Spleen (tissue), 11 donors: Measurements from ENCODE around the gene ZNF764. TPM values are rescaled to one million over a fixed set of nuclear protein-coding genes. Genes with fewer than 3 reads are reported as not detected.

Experiments
- DNase-seq: peaks from one replicate; pipeline ENCODE4 v3.0.0-alpha.2; 2020
- H3K27ac ChIP-seq, 8 donors: fragments of 200-600 bp; sonication (generic) in 7 of 8; 1 replicate in 4 of 8; 2 replicates in 4 of 8; pipeline versions ENCODE4 v1.5.0 to v1.8.0; 2016 to 2021; ENCODE audit warnings: inconsistent platforms in 4 of 8, mild to moderate bottlenecking in 4 of 8, moderate library complexity in 1 of 8
- H3K27me3 ChIP-seq, 7 donors: fragments of 200-600 bp; sonication (generic) in 6 of 7; replicated peaks in 1 of 7; 1 replicate in 4 of 7; 2 replicates in 3 of 7; pipeline versions ENCODE4 v1.5.0 to v1.8.0; 2016 to 2021; ENCODE audit warnings: inconsistent platforms in 3 of 7, mild to moderate bottlenecking in 1 of 7
- H3K36me3 ChIP-seq, 6 donors: fragments of 200-600 bp; sonication (generic) in 5 of 6; 1 replicate in 4 of 6; 2 replicates in 2 of 6; pipeline versions ENCODE4 v1.5.0 to v1.8.0; 2016 to 2021; ENCODE audit warnings: inconsistent platforms in 2 of 6
- H3K4me1 ChIP-seq, 6 donors: fragments of 200-600 bp; sonication (generic) in 5 of 6; 1 replicate in 3 of 6; 2 replicates in 3 of 6; pipeline versions ENCODE4 v1.5.0 to v1.8.0; 2016 to 2021; ENCODE audit warnings: inconsistent platforms in 3 of 6
- H3K4me3 ChIP-seq, 8 donors: fragments of 200-600 bp; sonication (generic) in 7 of 8; 1 replicate in 4 of 8; 2 replicates in 4 of 8; pipeline versions ENCODE4 v1.5.0 to v1.8.0; 2016 to 2021; ENCODE audit warnings: inconsistent platforms in 4 of 8, mild to moderate bottlenecking in 4 of 8, moderate library complexity in 2 of 8
- H3K9me3 ChIP-seq, 8 donors: fragments of 200-600 bp; sonication (generic) in 7 of 8; 1 replicate in 4 of 8; 2 replicates in 4 of 8; pipeline versions ENCODE4 v1.5.0 to v1.8.0; 2016 to 2021; ENCODE audit warnings: inconsistent platforms in 4 of 8
- POLR2A ChIP-seq, 3 donors: fragments of 450-650 bp; IDR thresholded peaks; one replicate each; pipeline ENCODE4 v1.5.1; 2017; ENCODE audit warnings: antibody characterized with exemption in 3 of 3, mild to moderate bottlenecking in 1 of 3
- POLR2AphosphoS5 ChIP-seq, 3 donors: sonication (generic); formaldehyde crosslinking; IDR thresholded peaks; one replicate each; pipeline ENCODE4 v1.5.1; 2017; ENCODE audit warnings: antibody characterized with exemption in 3 of 3
- WGBS, 5 donors: extraction: QIAGEN DNeasy Blood & Tissue Kit in 3 of 5; methylation state at CpG; one replicate each; pipeline versions ENCODE4 v1.1.5 to v1.1.7; 2013 to 2018; 5-methylcytosine and 5-hydroxymethylcytosine counted together
- intact Hi-C: fragments of 100-400 bp; cut with DNase I; formaldehyde crosslinking; loops from one replicate; pipeline ENCODE4 v1.15.0; 2023; ENCODE audit warnings: low total_unique reads
- microRNA-seq, 3 donors: library from miRNA; unstranded; fragments of <30 nt; microRNA quantifications; one replicate each; pipeline versions ENCODE4 to v1.1.0, GENCODE V29; 2019 to 2020
- polyA plus RNA-seq, 3 donors: library from polyadenylated mRNA; stranded (reverse); fragments of 200-250 nt; gene quantifications; one replicate each; pipeline ENCODE4 v1.2.1, GENCODE V29; 2013
- small RNA-seq, 4 donors: library from RNA; depleted of rRNA; stranded (forward); fragments of <200 nt; gene quantifications; one replicate each; pipeline ENCODE3, GENCODE V24; 2016
- total RNA-seq, 7 donors: library from RNA; depleted of rRNA in 3 of 7; stranded (reverse); fragments of >200 nt in 3 of 7; fragmentation: NEBNext Ultra II Directional in 4 of 7; extraction: Animal tissue kit (Norgen Biotek cat#: 25700) in 4 of 7; gene quantifications; one replicate each; pipeline versions ENCODE4 v1.1.0 to v1.2.1, GENCODE V29; 2016 to 2021
- TF ChIP-seq, protein P1 (sequence below), 11 experiments: fragments of 200-600 bp in 7 of 11; fragments of 450-650 bp in 4 of 11; sonication (generic) in 4 of 11; IDR thresholded peaks in 8 of 11; conservative IDR thresholded peaks in 3 of 11; 1 replicate in 7 of 11; 2 replicates in 4 of 11; pipeline versions ENCODE4 v1.4.0 to v1.8.0; 2016 to 2021; ENCODE audit warnings: antibody characterized with exemption in 11 of 11, inconsistent platforms in 4 of 11, mild to moderate bottlenecking in 1 of 11
- donor health status: healthy with polysubstance abuse.
- donor health status: DM: no; HTN: no; CAD: no; lungs with moderate emphysema.
- donor health status: DM: no; HTN: no; CAD: no.
- donor health status: Bipolar disorder and iron deficiency.
- donor health status: healthy.
- donor health status: DM: no; HTN: no; CAD: no.
- donor health status: DM: yes; HTN: yes; CAD: no.

The ZNF764 gene
- total and polyA plus RNA-seq, 10 donors: 3.4 to 18.6 (median 13.2) TPM

DNA sequence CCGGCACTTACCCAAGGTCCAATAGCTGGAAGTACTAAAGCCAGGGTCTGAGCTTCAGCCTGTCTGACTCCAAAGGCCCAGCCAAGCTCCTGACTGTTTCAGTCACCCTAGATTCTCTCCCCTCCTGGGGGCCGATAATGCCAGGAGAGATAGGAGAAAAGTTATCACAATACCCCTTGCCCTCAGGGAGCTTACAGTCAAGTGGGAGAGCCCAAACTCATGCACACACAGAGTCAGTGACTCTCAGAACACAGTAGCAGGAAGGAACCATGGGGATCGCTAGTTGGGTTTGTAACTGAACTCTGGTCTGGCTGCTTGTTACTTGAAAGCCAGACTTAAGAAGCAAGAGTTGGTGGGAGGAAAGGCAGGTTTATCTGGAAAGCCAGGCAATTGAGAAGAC is 46.7 kb downstream of the ZNF764 start:
- DNase-seq: no peak
- Histone ChIP-seq H3K36me3 (peaks cover 0 to 100% (median 87%) of the 10 kb centered on the region in 6 donors), H3K9me3 (no peaks in the 10 kb centered on the region), H3K27ac (no peak overlapping the region), H3K4me3 (no peak overlapping the region), H3K4me1 (no peaks in the 10 kb centered on the region), H3K27me3 (no peaks in the 10 kb centered on the region)
- intact Hi-C loops: no loop called here
- TF ChIP-seq, protein P1, sequence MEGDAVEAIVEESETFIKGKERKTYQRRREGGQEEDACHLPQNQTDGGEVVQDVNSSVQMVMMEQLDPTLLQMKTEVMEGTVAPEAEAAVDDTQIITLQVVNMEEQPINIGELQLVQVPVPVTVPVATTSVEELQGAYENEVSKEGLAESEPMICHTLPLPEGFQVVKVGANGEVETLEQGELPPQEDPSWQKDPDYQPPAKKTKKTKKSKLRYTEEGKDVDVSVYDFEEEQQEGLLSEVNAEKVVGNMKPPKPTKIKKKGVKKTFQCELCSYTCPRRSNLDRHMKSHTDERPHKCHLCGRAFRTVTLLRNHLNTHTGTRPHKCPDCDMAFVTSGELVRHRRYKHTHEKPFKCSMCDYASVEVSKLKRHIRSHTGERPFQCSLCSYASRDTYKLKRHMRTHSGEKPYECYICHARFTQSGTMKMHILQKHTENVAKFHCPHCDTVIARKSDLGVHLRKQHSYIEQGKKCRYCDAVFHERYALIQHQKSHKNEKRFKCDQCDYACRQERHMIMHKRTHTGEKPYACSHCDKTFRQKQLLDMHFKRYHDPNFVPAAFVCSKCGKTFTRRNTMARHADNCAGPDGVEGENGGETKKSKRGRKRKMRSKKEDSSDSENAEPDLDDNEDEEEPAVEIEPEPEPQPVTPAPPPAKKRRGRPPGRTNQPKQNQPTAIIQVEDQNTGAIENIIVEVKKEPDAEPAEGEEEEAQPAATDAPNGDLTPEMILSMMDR (IDR thresholded peaks at IDR 0.05 in 8 of 11, conservative IDR thresholded peaks at IDR 0.05 in 3 of 11): no peak
- TF ChIP-seq POLR2A (IDR thresholded peaks at IDR 0.05): no peak
- no peak for TF ChIP-seq POLR2AphosphoS5 (IDR thresholded peaks at IDR 0.05)
- WGBS, 5 donors: 83 to 100% (median 97%) methylated on average over 1 to 3 of the region's 3 CpGs

DNA sequence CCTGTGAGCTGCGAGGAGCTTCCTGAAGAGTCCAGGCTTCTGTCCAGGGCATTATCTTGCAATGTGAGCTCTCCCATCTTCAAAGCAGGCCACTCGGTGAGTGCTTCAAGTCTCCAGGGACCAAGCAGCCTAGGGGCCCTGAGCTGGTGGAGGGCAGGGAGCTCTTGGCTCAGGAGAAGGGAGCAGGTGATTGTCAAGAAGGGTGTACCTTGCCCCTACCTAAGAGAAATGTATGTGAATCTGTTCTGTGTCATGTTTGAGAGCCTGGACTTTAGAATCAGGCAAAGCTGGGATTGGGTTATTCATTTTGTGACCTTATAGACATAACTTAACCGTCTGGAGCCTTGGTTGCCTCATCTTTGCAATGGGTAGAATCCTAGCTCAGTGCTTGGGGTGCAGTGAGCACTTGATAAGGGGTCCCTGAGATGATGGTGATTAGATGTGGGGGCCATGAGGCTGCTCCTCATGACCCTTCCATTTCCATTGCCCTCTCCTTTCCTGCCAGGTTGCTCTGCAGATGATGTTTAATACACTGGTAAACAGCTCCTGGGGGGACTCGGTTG is 47.7 kb downstream of the ZNF764 start:
- Histone ChIP-seq H3K36me3 (peaks cover 0 to 100% (median 85%) of the 10 kb centered on the region in 6 donors), H3K4me3 (no peak overlapping the region), H3K27ac (peak overlapping the region in 1 of 8 donors; percentile 17), H3K27me3 (no peaks in the 10 kb centered on the region), H3K9me3 (no peaks in the 10 kb centered on the region), H3K4me1 (no peaks in the 10 kb centered on the region)
- DNase-seq: no peak
- 70 to 93% (median 81%) methylated on average over 4 of the region's 4 CpGs for WGBS, 5 donors
- intact Hi-C loops: no loop called here
- TF ChIP-seq POLR2A (IDR thresholded peaks at IDR 0.05) (no peak), POLR2AphosphoS5 (IDR thresholded peaks at IDR 0.05) (no peak)
- TF ChIP-seq, protein P1 (IDR thresholded peaks at IDR 0.05 in 8 of 11, conservative IDR thresholded peaks at IDR 0.05 in 3 of 11): no peak

DNA sequence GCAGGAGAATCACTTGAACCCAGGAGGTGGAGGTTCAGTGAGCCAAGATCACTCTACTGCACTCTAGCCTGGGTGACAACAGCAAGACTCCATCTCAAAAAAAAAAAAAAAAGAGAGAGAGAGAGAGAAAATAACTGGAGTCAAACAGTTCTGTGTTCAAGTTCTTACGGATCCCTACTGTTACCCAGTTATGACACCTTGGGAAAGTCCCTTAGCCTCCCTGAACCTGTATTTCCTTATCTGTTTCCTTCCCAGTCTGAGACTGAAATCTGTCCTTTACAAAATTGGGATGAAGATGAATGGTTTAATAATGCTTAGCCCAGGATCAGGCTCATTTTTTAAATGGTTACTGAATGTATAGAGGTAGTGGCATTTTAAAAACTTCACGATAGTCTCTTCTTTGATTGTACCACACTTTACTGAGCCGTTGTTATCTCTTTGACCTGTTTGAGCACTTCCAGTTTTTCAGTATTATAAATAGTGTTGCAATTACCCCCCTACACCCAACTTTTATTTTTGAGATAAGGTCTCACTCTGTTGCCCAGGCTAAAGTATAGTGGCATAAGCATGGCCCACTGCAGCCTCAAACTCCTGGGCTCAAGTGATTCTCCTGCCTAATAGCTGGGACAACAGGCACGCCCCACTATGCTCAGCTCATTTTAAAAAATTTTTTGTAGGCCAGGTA is 49.0 kb downstream of the ZNF764 start:
- no peaks in the 10 kb centered on the region for H3K9me3 ChIP-seq
- TF ChIP-seq POLR2AphosphoS5 (IDR thresholded peaks at IDR 0.05): no peak
- no peak for TF ChIP-seq POLR2A (IDR thresholded peaks at IDR 0.05)
- TF ChIP-seq, protein P1 (IDR thresholded peaks at IDR 0.05 in 8 of 11, conservative IDR thresholded peaks at IDR 0.05 in 3 of 11): no peak
- intact Hi-C loops: no loop called here
- no peak overlapping the region for H3K4me3 ChIP-seq
- no peak overlapping the region for H3K27ac ChIP-seq
- DNase-seq: no peak
- no peaks in the 10 kb centered on the region for H3K4me1 ChIP-seq
- peaks cover 0 to 100% (median 86%) of the 10 kb centered on the region in 6 donors for H3K36me3 ChIP-seq
- no peaks in the 10 kb centered on the region for H3K27me3 ChIP-seq
- WGBS, 5 donors: 59 to 83% (median 81%) methylated on average over 4 of the region's 4 CpGs

Small RNA genes lying within 50 kb of the gene (microRNA-seq; reads per million reads assigned to microRNA genes)
- gene MIR4518: 0.36 to 4.2 (median 1.1) reads per million in 3 donors

Small RNA genes lying within 50 kb of the gene (small RNA-seq; reads per million reads assigned to genes)
- gene AC093249.4 (0 reads per million in 4 donors), gene MIR4518 (0 reads per million in 4 donors)

Other genes starting within 250 kb of the ZNF764 start
- gene CD2BP2, start 203.1 kb downstream of the ZNF764 start, total RNA-seq: 10 to 100 TPM; 33.9 to 60.0 (median 55.8) TPM
- 10 to 100 TPM; 27.8 to 42.9 (median 42.9) TPM for gene CD2BP2, start 203.1 kb downstream of the ZNF764 start, polyA plus RNA-seq
- gene TBC1D10B, start 187.9 kb downstream of the ZNF764 start, total RNA-seq: 10 to 100 TPM; 32.5 to 50.4 (median 45.8) TPM
- 10 to 100 TPM; 17.3 to 33.3 (median 22.5) TPM for gene TBC1D10B, start 187.9 kb downstream of the ZNF764 start, polyA plus RNA-seq
- 1 to 10 TPM in 1 of 7 donors, not detected in 6; 1.4 TPM for gene MYL11, start 183.6 kb downstream of the ZNF764 start, total RNA-seq
- 1 to 10 TPM; 2.7 to 4.3 (median 2.8) TPM for gene MYL11, start 183.6 kb downstream of the ZNF764 start, polyA plus RNA-seq
- 100 to 1,000 TPM in 1 of 7 donors, 10 to 100 TPM in 6; 38.5 to 105 (median 72.4) TPM for gene SEPTIN1, start 175.8 kb downstream of the ZNF764 start, total RNA-seq
- gene SEPTIN1, start 175.8 kb downstream of the ZNF764 start, polyA plus RNA-seq: 100 to 1,000 TPM; 154 to 199 (median 179) TPM
- gene ZNF48, start 163.0 kb downstream of the ZNF764 start, total RNA-seq: 10 to 100 TPM in 3 of 7 donors, 1 to 10 TPM in 4; 7.1 to 10.4 (median 9.5) TPM
- 1 to 10 TPM; 2.7 to 5.7 (median 3.5) TPM for gene ZNF48, start 163.0 kb downstream of the ZNF764 start, polyA plus RNA-seq
- gene ZNF771, start 150.8 kb downstream of the ZNF764 start, total RNA-seq: 10 to 100 TPM in 1 of 7 donors, 1 to 10 TPM in 6; 2.2 to 10.2 (median 3.1) TPM
- 1 to 10 TPM; 2.3 to 3.7 (median 3.1) TPM for gene ZNF771, start 150.8 kb downstream of the ZNF764 start, polyA plus RNA-seq
- gene DCTPP1, start 128.3 kb downstream of the ZNF764 start, total RNA-seq: 10 to 100 TPM; 17.6 to 36.3 (median 28.6) TPM
- 10 to 100 TPM; 25.5 to 49.1 (median 41.9) TPM for gene DCTPP1, start 128.3 kb downstream of the ZNF764 start, polyA plus RNA-seq
- gene SEPHS2, start 112.5 kb downstream of the ZNF764 start, total RNA-seq: 10 to 100 TPM; 35.5 to 54.7 (median 43.7) TPM
- 10 to 100 TPM; 42.4 to 56.0 (median 49.5) TPM for gene SEPHS2, start 112.5 kb downstream of the ZNF764 start, polyA plus RNA-seq
- 100 to 1,000 TPM; 100 to 212 (median 153) TPM for gene ITGAL, start 85.6 kb downstream of the ZNF764 start, total RNA-seq
- 10 to 100 TPM; 26.6 to 64.4 (median 51.1) TPM for gene ITGAL, start 85.6 kb downstream of the ZNF764 start, polyA plus RNA-seq
- 10 to 100 TPM; 17.2 to 27.3 (median 25.5) TPM for gene ZNF768, start 31.8 kb downstream of the ZNF764 start, total RNA-seq
- gene ZNF768, start 31.8 kb downstream of the ZNF764 start, polyA plus RNA-seq: 10 to 100 TPM; 17.0 to 33.1 (median 21.6) TPM
- 10 to 100 TPM in 6 of 7 donors, 1 to 10 TPM in 1; 7.7 to 16.1 (median 14.0) TPM for gene ZNF747, start 23.5 kb downstream of the ZNF764 start, total RNA-seq
- 1 to 10 TPM; 5.9 to 8.3 (median 6.4) TPM for gene ZNF747, start 23.5 kb downstream of the ZNF764 start, polyA plus RNA-seq
- 10 to 100 TPM; 10.7 to 26.3 (median 19.7) TPM for gene ZNF688, start 13.3 kb upstream of the ZNF764 start, total RNA-seq
- gene ZNF688, start 13.3 kb upstream of the ZNF764 start, polyA plus RNA-seq: 10 to 100 TPM; 27.5 to 43.5 (median 40.8) TPM
- gene ZNF785, start 27.3 kb upstream of the ZNF764 start, total RNA-seq: 10 to 100 TPM; 16.5 to 22.1 (median 18.6) TPM
- gene ZNF785, start 27.3 kb upstream of the ZNF764 start, polyA plus RNA-seq: 1 to 10 TPM; 3.1 to 7.1 (median 3.5) TPM
- 10 to 100 TPM in 5 of 7 donors, 1 to 10 TPM in 2; 6.3 to 14.6 (median 11.4) TPM for gene ZNF689, start 52.0 kb upstream of the ZNF764 start, total RNA-seq
- gene ZNF689, start 52.0 kb upstream of the ZNF764 start, polyA plus RNA-seq: 1 to 10 TPM; 3.5 to 5.0 (median 3.7) TPM
- gene PRR14, start 92.6 kb upstream of the ZNF764 start, total RNA-seq: 10 to 100 TPM; 51.2 to 77.8 (median 61.8) TPM
- gene PRR14, start 92.6 kb upstream of the ZNF764 start, polyA plus RNA-seq: 100 to 1,000 TPM in 2 of 3 donors, 10 to 100 TPM in 1; 68.4 to 178 (median 148) TPM
- 100 to 1,000 TPM in 4 of 7 donors, 10 to 100 TPM in 3; 47.5 to 118 (median 102) TPM for gene FBRS, start 100.1 kb upstream of the ZNF764 start, total RNA-seq
- 10 to 100 TPM; 25.8 to 62.7 (median 43.7) TPM for gene FBRS, start 100.1 kb upstream of the ZNF764 start, polyA plus RNA-seq
- gene SRCAP, start 140.8 kb upstream of the ZNF764 start, total RNA-seq: 10 to 100 TPM; 52.8 to 85.7 (median 72.7) TPM
- gene SRCAP, start 140.8 kb upstream of the ZNF764 start, polyA plus RNA-seq: 10 to 100 TPM in 1 of 3 donors, 1 to 10 TPM in 2; 1.2 to 19.0 (median 1.4) TPM
- 10 to 100 TPM; 28.5 to 36.7 (median 34.0) TPM for gene PHKG2, start 190.1 kb upstream of the ZNF764 start, total RNA-seq
- gene PHKG2, start 190.1 kb upstream of the ZNF764 start, polyA plus RNA-seq: 10 to 100 TPM; 30.3 to 51.6 (median 42.8) TPM
- gene CFAP119, start 203.7 kb upstream of the ZNF764 start, total RNA-seq: 1 to 10 TPM; 3.1 to 7.2 (median 4.1) TPM
- gene CFAP119, start 203.7 kb upstream of the ZNF764 start, polyA plus RNA-seq: 10 to 100 TPM in 1 of 3 donors, 1 to 10 TPM in 2; 8.2 to 15.5 (median 8.3) TPM
- gene RNF40, start 203.9 kb upstream of the ZNF764 start, total RNA-seq: 100 to 1,000 TPM in 2 of 7 donors, 10 to 100 TPM in 5; 65.9 to 111 (median 88.8) TPM
- 10 to 100 TPM; 38.1 to 63.9 (median 50.0) TPM for gene RNF40, start 203.9 kb upstream of the ZNF764 start, polyA plus RNA-seq
- 10 to 100 TPM in 5 of 7 donors, 1 to 10 TPM in 2; 7.6 to 13.9 (median 12.5) TPM for gene ZNF629, start 228.8 kb upstream of the ZNF764 start, total RNA-seq
- 1 to 10 TPM; 1.3 to 3.1 (median 1.7) TPM for gene ZNF629, start 228.8 kb upstream of the ZNF764 start, polyA plus RNA-seq